Suppressor macrophage treated with lipopolysaccharide for 4 hours (primary cell): ENCODE data around the gene GIMAP8.
"Not testable (repeated sequence)": the region's sequence is repeated elsewhere in the genome, so short reads cannot be mapped to it uniquely, and the experiment has no call there.

Source experiments
- DNase-seq: peaks from one replicate; pipeline ENCODE4 v3.0.0-alpha.2; 2020

GIMAP8 gene

DNA sequence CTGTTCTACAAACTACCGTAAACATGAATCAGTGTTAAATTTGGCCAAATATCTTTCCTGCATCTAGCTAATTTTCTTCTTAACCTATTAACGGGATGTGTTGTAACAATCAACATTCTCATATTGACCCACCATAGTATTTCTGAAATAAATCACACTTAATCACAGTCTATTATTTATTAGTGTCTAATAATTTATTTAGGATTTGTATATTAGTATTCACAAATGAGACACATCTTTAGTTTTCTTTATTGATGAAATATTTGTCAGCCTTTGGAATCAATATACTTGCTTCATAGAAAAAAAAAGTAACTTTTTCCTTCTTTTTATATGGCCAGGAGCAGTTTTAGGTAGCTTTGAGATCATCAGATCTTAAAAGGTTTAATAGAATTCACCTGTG, 68.9 kb downstream of the GIMAP8 start:
- DNase-seq, result no peak

DNA sequence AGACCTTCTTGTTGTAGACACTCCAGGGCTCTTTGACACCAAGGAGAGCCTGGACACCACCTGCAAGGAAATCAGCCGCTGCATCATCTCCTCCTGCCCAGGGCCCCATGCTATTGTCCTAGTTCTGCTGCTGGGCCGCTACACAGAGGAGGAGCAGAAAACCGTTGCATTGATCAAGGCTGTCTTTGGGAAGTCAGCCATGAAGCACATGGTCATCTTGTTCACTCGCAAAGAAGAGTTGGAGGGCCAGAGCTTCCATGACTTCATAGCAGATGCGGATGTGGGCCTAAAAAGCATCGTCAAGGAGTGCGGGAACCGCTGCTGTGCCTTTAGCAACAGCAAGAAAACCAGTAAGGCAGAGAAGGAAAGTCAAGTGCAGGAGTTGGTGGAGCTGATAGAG, 69.7 kb downstream of the GIMAP8 start:
- DNase-seq, result no peak

DNA sequence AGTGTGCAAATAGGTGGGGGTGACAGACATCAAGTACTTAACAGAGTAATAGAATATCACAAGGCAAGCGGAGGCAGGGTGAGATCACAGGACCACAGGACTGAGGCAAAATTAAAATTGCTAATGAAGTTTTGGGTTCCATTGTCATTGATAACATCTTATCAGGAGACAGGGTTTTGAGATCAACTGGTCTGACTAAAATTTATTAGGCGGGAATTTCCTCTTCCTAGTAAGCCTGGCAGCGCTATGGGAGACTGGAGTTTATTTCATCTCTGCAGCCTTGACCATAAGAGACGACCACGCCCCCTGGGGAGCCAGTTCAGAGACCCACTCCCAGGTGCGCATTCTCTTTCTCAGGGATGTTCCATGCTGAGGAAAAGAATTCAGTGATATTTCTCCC, 72.5 kb downstream of the GIMAP8 start:
- not testable (repeated sequence) for DNase-seq

DNA sequence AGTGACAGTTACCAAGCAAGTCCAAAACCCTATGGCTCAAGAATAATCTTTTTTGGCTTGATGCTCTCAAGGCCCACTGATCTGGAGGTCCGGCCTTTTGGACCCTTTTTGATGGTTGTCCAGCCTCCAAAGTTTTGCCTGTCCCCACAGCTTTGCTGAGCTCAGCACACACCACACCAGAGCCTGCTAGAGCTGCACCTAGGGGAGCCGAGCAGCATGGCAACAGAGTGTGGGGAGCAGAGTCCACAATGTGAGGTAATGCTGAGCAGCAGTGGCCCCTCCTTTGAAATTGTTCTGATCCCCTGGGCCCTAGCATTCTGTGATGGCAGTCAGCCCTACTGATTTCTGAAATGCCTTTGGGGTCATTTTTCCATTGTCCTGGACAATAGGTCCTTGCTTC, 73.6 kb downstream of the GIMAP8 start:
- DNase-seq, result no peak
